HG03039 (cell line): ENCODE measurements around the gene GLIS2.
A peak's percentile ranks its signal among the peaks of the same experiment; 100 is the strongest.

Source experiments
- ATAC-seq: cut with Tn5 transposase; IDR thresholded peaks from one replicate; pipeline ENCODE4 v1.9.1; 2021; ENCODE audit warnings: mild to moderate bottlenecking, moderate library complexity; ENCODE audit not compliant: unreplicated experiment

The GLIS2 gene

DNA sequence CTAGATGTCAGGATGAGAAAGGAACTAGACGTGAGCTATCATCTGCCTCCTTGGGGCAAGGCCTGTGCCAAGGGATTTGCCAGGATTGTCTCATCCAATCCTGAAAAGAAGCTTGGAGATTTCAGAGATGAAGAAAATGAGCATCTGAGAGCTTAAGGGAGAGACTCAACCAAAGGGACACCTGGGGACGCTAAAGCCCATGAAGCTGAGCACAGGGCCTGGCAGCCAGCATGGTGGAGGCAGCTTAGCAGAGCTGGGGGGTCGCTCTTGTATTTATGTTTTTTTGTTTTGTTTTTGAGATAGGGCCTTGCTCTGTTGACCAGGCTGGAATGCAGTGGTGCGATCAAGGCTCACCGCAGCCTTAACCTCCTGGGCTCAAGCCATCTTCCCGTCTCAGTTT lies 18.4 kb upstream of the GLIS2 start:
- ATAC-seq, result no peak

GRCh38 chr16:4298761-4299522 lies 16.9 kb upstream of the GLIS2 start:
- ATAC-seq, result no peak

DNA sequence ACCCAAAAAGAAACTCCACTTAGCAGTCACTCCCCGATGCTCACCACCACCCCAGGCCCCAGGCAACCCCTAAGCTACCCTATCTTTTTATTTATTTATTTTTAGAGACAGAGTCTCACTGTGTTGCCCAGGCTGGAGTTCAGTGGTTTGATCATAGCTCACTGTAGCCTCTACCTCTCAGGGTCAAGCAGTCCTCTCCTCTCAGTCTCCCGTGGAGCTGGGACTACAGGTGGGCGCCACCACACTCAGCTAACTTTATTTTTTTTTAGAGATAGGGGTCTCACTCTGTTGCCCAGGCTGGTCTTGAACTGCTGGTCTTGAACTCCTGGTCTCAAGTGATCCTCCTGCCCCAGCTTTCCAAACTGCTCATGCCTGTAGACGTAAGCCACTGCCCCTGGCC lies 14.7 kb upstream of the GLIS2 start:
- no peak for ATAC-seq

GRCh38 chr16:4301968-4302367 lies 13.9 kb upstream of the GLIS2 start:
- no peak for ATAC-seq

DNA sequence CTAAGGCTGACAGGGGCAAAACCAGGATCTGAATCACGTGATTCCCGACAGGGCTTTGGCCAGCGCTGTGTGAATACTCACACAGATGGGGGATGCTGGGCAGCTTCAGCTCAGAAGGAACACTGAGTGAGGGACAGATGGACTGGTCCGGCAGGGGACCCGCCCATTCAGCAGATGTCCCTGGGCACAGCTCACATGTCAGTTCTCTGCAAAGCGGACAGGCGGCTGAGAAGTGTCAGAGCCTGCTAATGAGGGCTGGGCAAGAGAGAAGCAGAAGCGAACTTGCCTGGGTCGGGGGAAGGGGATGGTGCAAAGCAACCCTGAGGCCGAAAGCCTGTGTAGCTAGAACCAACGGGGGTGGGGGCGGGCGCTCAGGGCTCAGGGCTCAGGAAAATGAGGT lies 11.9 kb upstream of the GLIS2 start:
- no peak for ATAC-seq

- ATAC-seq, result no peak
Observed at GRCh38 chr16:4306470-4307214, 9.2 kb upstream of the GLIS2 start.

DNA sequence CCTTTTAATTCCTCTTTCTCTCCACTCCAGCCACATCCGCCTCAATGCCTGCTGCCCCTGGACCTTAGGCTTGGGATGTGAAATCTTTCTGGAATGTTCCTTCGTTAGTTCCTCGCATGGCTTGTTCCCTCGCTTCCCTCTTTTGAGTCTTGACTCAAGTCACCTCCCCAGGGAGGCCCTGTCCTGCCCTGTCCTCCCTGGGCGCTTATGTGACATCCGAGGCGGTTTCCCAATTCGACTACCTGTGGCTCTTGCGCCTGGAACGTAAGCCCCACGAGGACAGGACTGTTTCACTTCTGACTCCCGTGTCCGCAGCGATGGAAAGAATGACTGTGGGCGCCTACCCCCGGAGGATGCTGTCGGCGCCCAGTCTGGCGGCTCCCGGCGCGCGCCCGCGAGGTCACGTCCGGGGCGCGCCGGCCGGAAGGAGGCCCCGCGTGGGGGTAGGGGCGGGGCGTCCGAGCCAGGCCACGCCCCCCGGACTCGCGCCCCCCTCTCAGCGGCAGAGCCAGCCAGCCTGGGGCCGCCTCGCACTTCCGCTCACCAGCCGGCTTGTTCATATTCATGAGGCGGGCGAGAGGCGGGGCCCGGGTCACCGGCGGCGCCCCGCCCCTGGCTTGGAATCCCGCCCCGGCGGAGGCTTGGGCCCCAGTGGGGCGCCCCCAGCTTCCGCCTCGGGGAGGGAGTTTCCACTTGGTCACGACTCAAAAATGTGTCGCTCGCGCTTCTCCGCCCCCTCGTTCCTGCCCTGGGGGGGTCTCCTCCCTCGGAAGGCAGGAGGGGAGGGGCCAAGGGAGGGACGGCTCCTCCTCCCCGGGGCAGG lies 8.4 kb upstream of the GLIS2 start:
- peak; percentile 78 for ATAC-seq

DNA sequence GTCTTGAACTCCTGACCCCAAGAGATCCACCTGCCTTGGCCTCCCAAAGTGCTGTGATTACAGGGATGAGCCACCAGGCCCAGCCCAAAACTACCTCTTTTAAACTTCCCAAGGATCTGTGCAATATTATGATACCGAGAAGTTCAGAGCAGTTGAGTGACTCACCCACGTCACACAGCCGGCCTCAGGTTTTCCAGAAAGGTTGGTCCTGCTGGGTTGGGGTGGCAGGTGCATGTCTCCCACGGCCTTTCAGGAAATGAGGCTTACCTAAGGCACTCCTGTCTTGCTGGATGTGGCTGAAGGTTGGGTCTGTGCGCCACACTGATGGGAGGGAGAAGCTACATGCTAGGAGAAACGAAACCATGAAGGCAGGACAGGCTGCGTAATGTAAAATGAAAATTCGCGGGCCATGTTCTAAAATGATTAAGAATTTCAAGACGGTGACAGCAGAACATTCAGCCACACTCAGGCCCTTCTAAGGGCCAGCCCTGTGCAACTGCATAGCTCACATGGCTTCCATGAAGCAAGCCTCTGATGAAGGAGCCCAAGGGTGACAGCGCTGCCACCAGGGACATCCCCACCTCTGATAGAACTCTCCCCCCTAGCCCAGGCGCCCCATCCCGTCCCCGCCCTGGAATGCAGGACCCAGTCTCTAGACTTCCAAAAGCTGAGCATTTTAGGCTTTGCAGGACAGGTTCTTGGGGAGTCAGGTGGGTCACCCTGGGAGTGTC lies 6.6 kb upstream of the GLIS2 start:
- ATAC-seq, result no peak

GRCh38 chr16:4309833-4310266 lies 6.0 kb upstream of the GLIS2 start:
- no peak for ATAC-seq

DNA sequence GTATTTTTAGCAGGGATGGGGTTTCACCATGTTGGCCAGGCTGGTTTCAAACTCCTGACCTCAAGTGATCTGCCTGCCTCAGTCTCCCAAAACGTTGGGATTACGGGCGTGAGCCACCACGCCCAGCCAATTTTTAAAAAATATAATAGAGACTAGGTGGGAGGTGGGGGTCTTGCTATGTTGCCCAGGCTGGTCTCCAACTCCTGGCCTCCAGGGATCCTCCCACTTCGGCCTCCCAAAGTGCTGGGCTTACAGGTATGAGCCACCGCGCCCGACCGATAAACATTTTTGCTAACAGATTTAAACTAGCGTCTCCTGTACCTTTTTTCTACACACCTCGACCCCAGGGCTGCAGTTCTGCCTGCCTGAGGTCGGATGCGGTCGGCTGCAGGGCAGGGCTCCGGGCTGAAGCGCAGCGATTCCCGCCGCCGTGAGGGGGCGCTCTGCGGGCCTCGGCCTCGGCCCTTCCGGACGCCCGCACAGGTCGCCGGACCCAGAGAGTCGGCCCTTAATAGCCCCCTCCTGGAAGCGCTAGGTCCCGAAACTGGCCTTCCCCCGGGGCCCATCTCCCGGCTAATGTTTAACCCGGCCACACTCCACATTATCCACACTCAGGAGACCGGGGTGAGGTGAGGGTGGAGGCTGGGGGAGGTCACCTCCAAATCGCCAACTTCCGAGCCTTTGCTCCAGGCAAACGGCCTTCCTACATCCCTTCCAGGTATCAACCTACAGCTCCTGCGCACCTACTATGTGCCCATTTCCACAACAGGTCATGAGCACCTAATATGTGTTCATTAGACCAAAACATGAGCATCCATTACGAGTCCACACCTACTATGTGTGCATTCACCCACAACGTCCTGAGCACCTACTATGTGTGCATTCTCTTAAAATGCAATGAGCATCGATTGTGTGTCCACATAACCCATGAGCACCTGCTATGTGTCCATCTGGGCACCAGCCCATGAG lies 2.0 kb upstream of the GLIS2 start:
- ATAC-seq, result no peak

GRCh38 chr16:4314532-4315185 lies 1.2 kb upstream of the GLIS2 start:
- ATAC-seq, result no peak

DNA sequence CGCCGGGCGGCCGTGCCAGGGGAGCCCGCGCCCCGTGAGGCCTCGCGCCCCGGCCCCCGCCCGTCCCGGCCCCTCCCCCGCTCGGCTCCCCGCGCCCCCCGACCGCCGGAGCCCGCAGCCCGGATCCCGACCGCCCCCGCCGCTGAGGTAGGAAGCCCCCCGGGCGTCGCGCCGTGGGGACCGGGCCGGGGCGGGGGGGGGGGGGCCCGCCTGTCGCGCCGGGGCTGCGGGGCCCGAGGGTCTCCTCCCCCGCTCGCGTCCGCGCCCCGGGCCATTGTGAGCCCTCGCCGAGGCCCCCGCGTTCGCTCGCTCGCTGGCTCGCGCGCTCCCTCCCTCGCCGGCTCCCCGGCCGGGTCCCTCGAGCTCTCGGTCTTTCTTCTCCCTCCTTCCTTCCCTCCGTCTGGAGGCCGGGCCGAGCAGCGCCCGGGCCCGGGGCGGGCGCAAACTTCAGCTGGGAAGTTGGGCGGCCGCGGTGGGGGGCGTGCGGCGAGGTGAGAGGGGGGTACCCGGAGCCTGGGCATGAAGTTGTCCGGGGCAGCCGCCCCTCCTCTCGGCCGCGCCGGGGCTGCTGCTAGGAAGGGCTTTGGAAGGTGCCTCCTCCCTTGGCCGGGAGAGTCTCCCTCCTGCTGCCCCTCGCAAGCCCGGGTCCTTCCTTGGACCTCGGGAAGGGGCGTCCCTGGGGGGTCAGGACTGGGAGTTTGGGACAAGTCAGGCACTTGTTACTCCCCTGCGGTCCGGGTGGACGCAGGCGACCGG lies 419 bp downstream of the GLIS2 start:
- no peak for ATAC-seq

DNA sequence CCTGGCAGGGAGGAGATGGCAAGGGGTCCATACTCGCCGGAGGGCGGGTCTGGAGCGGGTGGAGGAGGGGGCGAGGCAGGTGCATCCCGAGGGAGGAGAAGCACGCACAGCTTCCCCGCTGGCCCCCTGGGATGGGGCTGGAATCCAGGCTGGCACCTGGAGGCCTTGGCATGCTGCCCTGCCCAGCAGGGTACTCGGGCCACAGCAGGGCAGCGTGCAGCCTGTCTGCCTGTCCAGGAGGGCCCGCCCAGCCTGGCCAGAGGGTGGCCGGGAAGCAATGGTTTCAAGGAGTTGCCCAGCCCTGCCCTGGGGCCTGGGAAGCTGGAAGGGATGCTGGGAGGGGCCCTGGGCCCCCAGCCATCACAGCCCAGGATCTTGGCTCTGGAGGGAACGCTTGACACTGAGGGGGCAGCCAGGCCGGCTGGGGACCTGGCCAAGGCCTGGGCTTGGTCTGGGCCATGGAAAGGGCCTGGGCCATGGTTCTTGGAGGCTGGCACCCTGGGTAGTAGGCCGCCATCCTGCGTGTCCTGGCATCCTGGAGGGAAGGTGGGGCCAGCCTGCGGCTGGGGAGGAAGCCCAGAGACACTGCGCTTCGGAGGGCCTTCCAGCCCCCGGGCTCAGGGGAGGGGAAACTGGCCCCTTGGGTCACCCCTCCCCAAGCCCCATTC lies 1.1 kb downstream of the GLIS2 start:
- no peak for ATAC-seq

GRCh38 chr16:4317532-4318450 lies 1.9 kb downstream of the GLIS2 start:
- no peak for ATAC-seq

GRCh38 chr16:4318451-4318910 lies 2.6 kb downstream of the GLIS2 start:
- no peak for ATAC-seq

- ATAC-seq, result no peak
Observed at GRCh38 chr16:4318967-4319366, 3.1 kb downstream of the GLIS2 start.
